ENCODE measurements around the gene CDADC1.

GRCh38 chr13:49315036-49315565 is 67.4 kb downstream of the CDADC1 start:
- TF ChIP-seq ATF3 (IDR thresholded peaks at IDR 0.05) = no peak
- TF ChIP-seq TAF1 (conservative IDR thresholded peaks at IDR 0.05) = no peak
